ENCODE results near the gene MCF2L.

Gene MCF2L

GRCh38 chr13:113033054-113033850 lies 64.2 kb downstream of the MCF2L start:
- no peak for DNase-seq

- peak; percentile 47 for DNase-seq
Measured at GRCh38 chr13:113034451-113035212, 65.6 kb downstream of the MCF2L start.

GRCh38 chr13:113035213-113035800 lies 66.3 kb downstream of the MCF2L start:
- DNase-seq = no peak

- DNase-seq = no peak
Measured at GRCh38 chr13:113036401-113036800, 67.4 kb downstream of the MCF2L start.

- no peak for DNase-seq
Measured at GRCh38 chr13:113040031-113040430, 71.0 kb downstream of the MCF2L start.

GRCh38 chr13:113040597-113041292 lies 71.7 kb downstream of the MCF2L start:
- DNase-seq = no peak

GRCh38 chr13:113041293-113041690 lies 72.3 kb downstream of the MCF2L start:
- DNase-seq = no peak

- no peak for DNase-seq
Measured at GRCh38 chr13:113041896-113042295, 72.9 kb downstream of the MCF2L start.

GRCh38 chr13:113042456-113042855 lies 73.4 kb downstream of the MCF2L start:
- DNase-seq = no peak

GRCh38 chr13:113043001-113043630 lies 74.1 kb downstream of the MCF2L start:
- DNase-seq = no peak

GRCh38 chr13:113043931-113044330 lies 74.9 kb downstream of the MCF2L start:
- no peak for DNase-seq

GRCh38 chr13:113044391-113045114 lies 75.5 kb downstream of the MCF2L start:
- no peak for DNase-seq

GRCh38 chr13:113045251-113046127 lies 76.5 kb downstream of the MCF2L start:
- no peak for DNase-seq

- no peak for DNase-seq
Measured at GRCh38 chr13:113046128-113046882, 77.3 kb downstream of the MCF2L start.

- DNase-seq = no peak
Measured at GRCh38 chr13:113046883-113047244, 77.8 kb downstream of the MCF2L start.

GRCh38 chr13:113047587-113047986 lies 78.6 kb downstream of the MCF2L start:
- DNase-seq = no peak

- DNase-seq = no peak
Measured at GRCh38 chr13:113048766-113049165, 79.8 kb downstream of the MCF2L start.

- no peak for DNase-seq
Measured at GRCh38 chr13:113049521-113049941, 80.5 kb downstream of the MCF2L start.

GRCh38 chr13:113049981-113050380 lies 81.0 kb downstream of the MCF2L start:
- DNase-seq = no peak
